HG03469 (cell line): ENCODE results near the gene OBSCN.

Source experiments
- ATAC-seq: cut with Tn5 transposase; IDR thresholded peaks from one replicate; pipeline ENCODE4 v1.9.1; 2021; ENCODE audit warnings: mild to moderate bottlenecking, moderate library complexity, moderate number of reproducible peaks; ENCODE audit not compliant: unreplicated experiment

Gene OBSCN

GRCh38 chr1:228364068-228364705, 156.3 kb downstream of the OBSCN start:
- no peak for ATAC-seq

- no peak for ATAC-seq
Observed at GRCh38 chr1:228364706-228365213, 156.9 kb downstream of the OBSCN start.

- ATAC-seq: no peak
Observed at GRCh38 chr1:228365271-228366061, 157.6 kb downstream of the OBSCN start.

- ATAC-seq: no peak
Observed at GRCh38 chr1:228366062-228366865, 158.4 kb downstream of the OBSCN start.

GRCh38 chr1:228366866-228367741, 159.3 kb downstream of the OBSCN start:
- ATAC-seq: no peak

GRCh38 chr1:228367798-228368791, 160.3 kb downstream of the OBSCN start:
- ATAC-seq: no peak

GRCh38 chr1:228368801-228369607, 161.2 kb downstream of the OBSCN start:
- ATAC-seq: no peak

GRCh38 chr1:228369608-228370438, 162.0 kb downstream of the OBSCN start:
- ATAC-seq: no peak

GRCh38 chr1:228370439-228370940, 162.6 kb downstream of the OBSCN start:
- no peak for ATAC-seq

GRCh38 chr1:228370941-228371740, 163.3 kb downstream of the OBSCN start:
- ATAC-seq: no peak

GRCh38 chr1:228371741-228372182, 163.9 kb downstream of the OBSCN start:
- ATAC-seq: no peak

GRCh38 chr1:228372183-228373003, 164.5 kb downstream of the OBSCN start:
- ATAC-seq: no peak

GRCh38 chr1:228373004-228373680, 165.3 kb downstream of the OBSCN start:
- no peak for ATAC-seq

GRCh38 chr1:228373681-228374571, 166.1 kb downstream of the OBSCN start:
- ATAC-seq: no peak
